HPDE6-E6E7 (cell line): ENCODE measurements around the gene ZNF433.
A peak's percentile ranks its signal among the peaks of the same experiment; 100 is the strongest.
"Not testable (repeated sequence)": the region's sequence is repeated elsewhere in the genome, so short reads cannot be mapped to it uniquely, and the experiment has no call there.

Experiments used
- DNase-seq: peaks from one replicate; pipeline ENCODE4 v3.0.0; 2011; ENCODE audit warnings: missing footprints; ENCODE audit errors: extremely low spot score

Gene ZNF433

GRCh38 chr19:12035220-12036172 lies at the start of gene ZNF433:
TSS of gene ZNF433 (minus strand) at chr19:12035679. CDS start at chr19:12035539, 140 bp downstream.
- peak; percentile 89 for DNase-seq

- DNase-seq = not testable (repeated sequence)
Measured at GRCh38 chr19:12083336-12083735, 47.9 kb upstream of the ZNF433 start.

DNA sequence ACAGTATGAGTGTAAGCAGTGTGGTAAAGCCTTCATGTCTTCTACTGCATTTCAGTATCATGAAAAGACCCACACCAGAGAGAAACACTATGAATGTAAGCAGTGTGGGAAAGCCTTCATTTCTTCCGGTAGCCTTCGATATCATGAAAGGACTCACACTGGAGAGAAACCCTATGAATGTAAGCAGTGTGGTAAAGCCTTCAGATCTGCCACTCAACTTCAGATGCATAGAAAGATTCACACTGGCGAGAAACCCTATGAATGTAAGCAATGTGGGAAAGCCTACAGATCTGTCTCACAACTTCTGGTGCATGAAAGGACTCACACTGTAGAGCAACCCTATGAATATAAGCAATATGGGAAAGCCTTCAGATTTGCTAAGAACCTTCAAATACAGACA lies 41.9 kb upstream of the ZNF433 start:
- DNase-seq = no peak

DNA sequence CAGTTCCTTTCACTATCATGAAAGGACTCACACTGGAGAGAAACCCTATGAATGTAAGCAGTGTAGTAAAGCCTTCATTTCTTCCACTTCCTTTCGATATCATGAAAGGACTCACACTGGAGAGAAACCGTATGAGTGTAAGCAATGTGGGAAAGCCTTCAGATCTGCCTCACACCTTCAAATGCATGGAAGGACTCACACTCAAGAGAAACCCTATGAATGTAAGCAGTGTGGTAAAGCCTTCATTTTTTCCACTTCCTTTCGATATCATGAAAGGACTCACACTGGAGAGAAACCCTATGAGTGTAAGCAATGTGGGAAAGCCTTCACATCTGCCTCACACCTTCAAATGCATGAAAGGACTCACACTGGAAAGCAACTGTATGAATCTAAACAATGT lies 40.9 kb upstream of the ZNF433 start:
- not testable (repeated sequence) for DNase-seq

DNA sequence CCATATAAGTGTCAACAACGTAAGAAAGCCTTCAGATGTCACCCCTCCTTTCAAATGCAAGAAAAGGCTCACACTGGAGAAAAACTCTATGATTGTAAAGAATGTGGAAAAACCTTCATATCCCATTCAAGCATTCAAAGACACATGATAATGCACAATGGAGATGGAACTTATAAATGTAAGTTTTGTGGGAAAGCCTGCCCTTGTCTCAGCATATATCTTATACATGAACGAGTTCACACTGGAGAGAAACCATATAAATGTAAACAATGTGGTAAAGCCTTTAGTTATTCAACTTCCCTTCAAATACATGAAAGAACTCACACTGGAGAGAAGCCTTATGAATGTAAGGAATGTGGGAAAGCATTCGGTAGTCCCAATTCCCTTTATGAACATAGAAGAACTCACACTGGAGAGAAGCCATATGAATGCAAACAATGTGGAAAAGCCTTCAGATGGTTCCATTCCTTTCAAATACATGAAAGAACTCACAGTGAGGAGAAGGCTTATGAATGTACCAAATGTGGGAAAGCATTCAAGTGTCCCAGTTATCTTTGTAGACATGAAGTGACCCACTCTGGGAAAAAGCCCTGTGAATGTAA lies 40.2 kb upstream of the ZNF433 start:
- DNase-seq = no peak

DNA sequence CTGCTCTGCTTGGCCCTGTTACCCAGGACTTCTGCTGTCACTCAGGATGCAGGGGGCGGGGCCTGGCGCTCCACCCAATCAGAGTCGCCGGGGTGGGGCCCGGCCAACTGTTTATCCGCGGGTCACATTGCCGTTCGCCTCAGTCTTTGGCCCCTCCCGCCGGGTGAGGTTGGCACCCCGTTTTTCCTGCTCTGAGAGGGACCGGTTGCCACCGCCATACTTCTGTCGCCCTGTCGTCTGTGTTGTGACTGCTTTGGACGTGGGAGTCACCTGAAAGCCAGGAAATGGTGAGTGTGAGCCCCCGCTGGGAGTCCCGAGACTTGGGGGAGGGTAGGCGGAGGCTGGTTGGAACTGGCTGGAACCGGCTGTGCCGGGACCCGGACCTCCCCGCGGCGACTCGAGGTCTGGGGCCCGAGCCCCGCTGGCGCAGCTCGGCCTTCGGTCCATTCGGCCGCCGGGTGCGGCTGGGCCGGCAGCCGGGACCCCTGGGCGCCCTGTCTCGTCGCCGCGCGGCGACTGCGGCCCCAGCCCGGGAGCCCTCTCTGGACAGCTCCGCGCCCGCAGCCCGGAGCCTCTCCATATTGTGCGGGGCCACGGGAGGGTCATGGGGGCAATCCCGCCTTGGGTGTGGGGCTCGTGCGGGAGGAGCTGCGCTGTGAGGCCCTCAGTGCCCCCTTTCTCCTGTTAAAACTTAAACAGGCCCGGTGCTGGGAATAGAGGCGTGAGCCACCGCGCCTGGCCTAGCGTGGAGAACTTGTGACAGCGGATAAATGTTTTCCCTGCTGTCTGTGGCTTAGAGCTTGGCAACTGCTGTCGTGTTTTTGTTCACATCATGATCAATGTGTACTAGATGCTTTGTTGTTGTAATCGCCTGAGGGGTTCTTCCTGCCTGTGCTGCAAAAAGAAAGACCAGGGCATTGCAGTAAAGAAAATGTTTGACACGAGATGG lies 29.4 kb upstream of the ZNF433 start, which contains the start of gene ZNF844:
Gene ZNF844, plus strand, starts transcription at position 142 of the 949 bp plus-strand sequence. Its CDS starts 143 bp downstream, at position 285.
- DNase-seq = peak; percentile 53

DNA sequence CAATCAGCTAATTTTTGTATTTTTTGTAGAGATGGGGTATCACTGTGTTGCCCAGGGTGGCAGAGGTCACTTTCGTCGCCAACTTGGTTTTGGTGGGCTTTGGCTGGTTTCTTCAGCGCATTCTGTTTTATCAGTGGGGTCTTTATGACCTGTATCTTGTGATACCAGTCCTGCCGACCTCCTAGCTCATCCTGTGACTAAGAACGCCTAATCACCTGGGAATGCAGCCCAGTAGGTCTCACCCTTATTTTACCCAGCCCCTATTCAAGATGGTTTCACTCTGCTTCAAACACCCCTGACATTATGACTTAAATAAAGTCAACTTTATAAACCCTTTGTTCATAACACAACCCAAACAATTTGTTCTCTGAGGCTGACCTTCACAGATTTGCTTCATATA lies 20.3 kb upstream of the ZNF433 start:
- DNase-seq = no peak

DNA sequence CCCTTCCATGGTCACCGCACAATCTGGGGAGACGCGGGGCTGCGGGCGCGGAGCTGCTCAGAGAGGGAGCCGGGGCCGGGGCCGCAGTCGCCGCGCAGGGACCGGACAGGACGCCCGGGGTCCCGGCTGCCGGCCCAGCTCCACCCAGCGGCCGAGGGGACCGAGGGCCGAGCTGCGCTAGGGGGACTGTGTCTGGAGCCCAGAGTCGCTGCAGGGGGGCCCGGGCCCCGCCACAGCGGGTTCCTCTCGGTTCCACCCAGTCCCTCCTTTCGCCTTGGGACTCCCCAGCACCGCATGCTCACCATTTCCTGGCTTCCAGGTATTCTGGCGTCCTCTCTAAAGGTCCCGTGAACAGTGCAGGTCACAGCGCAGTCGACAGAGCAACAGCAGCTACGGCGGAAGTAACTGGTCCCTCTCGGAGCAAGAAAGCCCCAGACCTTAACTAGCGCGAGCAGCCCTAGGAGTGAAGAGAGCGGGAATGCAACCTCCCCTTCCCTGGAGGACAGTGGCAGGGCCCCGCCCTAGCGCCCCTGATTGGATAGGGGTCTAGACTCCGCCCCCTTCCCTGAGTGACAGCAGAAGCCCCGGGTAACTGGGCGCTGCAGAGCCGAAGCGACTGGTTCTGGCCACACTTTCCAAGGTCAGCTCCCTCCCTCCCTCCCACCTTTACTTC lies 17.2 kb upstream of the ZNF433 start, which contains the start of gene ZNF878:
Gene ZNF878, minus strand, starts transcription at position 465 of the 673 bp plus-strand sequence. Its CDS starts 160 bp downstream, at position 305.
- peak; percentile 68 for DNase-seq

- no peak for DNase-seq
Measured at GRCh38 chr19:12052091-12052496, 16.6 kb upstream of the ZNF433 start.

DNA sequence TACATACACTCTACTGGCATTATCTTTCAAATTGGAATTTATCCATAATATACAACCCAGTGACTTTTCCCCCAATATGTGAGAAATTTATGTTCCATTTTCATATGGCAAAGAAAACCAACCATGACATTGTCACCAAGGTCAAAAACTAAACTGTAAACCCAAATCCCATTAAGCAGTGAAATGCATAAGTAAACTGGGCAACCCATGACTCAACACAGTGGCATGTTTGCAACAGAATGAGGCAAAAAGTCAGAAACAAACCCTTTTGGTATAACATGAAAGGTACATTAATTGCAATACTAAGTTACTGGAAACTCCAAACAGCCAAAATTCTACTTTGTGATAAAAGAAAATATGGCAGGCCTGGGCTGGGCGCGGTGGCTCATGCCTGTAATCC lies 12.4 kb upstream of the ZNF433 start:
- DNase-seq = no peak

- DNase-seq = no peak
Measured at GRCh38 chr19:12043752-12044422, 8.4 kb upstream of the ZNF433 start.

DNA sequence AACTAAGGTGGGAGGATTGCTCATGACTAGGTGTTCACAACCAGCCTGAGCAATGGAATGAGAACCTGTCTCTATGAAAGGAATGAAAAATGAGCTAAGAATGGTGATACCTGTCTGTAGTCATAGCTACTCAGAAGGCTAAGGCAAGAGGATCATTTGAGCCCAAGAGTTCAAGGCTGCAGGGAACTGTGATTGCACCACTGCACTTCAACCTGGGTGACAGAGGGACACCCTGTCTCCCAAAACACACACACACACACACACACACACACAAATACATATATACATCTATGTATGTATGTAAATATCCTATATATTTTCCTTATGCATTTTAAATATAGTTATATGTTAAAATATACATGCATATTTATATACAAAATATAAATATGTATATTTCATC lies 7.4 kb upstream of the ZNF433 start:
- DNase-seq = no peak

DNA sequence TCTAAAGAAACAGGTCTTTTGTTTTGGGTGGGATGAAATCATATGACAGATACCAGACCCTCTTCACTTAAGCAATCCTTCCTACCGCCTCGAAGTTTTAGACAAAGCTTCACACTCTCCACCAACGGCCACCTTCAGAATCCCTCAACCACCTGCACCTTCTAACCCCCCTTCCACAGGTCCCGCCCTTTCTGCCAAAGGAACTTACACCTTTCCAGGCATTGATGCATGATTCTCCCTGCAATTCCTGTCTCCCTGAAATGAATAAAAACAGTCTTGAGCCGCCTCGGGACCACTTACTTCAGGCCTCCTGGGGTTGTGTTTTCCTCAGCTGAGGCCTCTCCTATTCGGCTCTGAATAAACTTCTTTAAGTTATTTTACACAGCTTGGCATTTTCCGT lies 859 bp downstream of the ZNF433 start:
- DNase-seq = no peak

- DNase-seq = no peak
Measured at GRCh38 chr19:12034198-12034597, 1.3 kb downstream of the ZNF433 start.

DNA sequence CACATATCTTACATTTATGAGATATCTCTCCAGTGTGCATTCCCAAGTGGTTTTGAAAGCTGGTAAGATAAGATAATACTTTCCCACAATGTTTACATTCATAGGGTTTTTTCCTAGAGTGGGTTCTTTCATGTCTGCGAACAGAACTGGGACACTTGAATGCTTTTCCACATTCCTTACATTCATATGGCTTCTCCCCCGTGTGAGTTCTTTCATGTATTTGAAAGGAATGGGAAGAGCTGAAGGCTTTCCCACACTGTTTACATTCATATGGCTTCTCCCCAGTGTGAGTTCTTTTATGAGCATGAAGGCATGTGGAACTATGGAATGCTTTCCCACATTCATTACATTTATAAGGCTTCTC lies 19.7 kb downstream of the ZNF433 start:
- DNase-seq = no peak

DNA sequence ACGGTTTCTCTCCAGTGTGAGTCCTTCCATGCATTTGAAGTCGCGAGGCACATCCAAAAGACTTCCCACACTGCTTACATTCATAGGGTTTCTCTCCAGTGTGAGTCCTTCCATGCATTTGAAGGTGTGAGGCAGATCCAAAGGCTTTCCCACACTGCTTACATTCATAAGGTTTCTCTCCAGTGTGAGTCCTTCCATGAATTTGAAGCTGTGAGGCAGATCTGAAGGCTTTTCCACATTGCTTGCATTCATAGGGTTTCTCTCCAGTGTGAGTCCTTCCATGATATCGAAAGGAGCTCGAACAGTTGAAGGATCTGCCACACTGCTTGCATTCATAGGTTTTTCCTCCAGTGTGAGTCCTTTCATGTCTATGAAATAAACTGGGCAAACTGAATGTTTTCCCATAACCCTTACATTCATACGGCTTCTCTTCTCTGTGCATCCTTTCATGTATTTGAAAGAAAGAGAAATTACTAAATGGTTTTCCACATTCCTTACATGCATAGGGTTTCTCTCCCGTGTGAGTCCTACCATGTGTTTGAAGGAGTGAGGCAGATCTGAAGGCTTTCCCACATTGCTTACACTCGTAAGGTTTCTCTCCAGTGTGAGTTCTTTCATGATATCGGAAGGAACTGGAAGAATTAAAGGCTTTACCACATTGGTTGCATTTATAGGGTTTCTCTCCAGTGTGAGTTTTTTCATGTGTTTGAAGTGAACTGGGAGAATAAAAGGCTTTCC lies 20.3 kb downstream of the ZNF433 start:
- DNase-seq = no peak

- no peak for DNase-seq
Measured at GRCh38 chr19:12000152-12000981, 35.1 kb downstream of the ZNF433 start.

DNA sequence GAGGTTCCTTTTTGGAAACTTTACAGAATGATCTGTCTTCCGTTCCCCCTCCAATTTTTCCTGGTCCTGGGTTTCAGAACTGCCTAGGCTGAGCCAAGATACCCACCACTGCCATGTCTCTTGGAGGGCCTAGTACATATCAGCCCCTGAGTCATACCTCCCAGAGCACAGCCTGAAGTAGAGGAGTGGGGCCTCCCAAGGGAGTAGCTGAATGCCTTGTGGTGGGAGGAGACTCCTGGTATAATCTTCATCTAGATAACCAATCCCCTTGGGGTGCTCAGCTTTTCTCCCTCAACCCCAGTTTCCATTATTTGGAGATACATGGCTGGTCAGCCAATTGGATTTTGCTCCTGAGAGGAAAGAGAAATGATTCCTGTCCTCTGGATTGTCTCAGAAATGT lies 40.3 kb downstream of the ZNF433 start:
- DNase-seq = no peak

- DNase-seq = not testable (repeated sequence)
Measured at GRCh38 chr19:11991921-11992320, 43.6 kb downstream of the ZNF433 start.
